GM18517 (cell line): Measurements from ENCODE around the gene BTLA.
A peak's percentile ranks its signal among the peaks of the same experiment; 100 is the strongest.
"Not testable (repeated sequence)": the region's sequence is repeated elsewhere in the genome, so short reads cannot be mapped to it uniquely, and the experiment has no call there.

ENCODE experiments used
- ATAC-seq: cut with Tn5 transposase; IDR thresholded peaks from one replicate; pipeline ENCODE4 v1.9.1; 2021; ENCODE audit warnings: mild to moderate bottlenecking, moderate library complexity; ENCODE audit not compliant: unreplicated experiment

Gene BTLA

GRCh38 chr3:112498914-112499711 is at the start of gene BTLA:
TSS of gene BTLA (minus strand) at chr3:112499472. CDS start at chr3:112499358, 114 bp downstream.
- peak; percentile 74 for ATAC-seq

- no peak for ATAC-seq
These were observed 47.0 kb upstream of the BTLA start for GRCh38 chr3:112546216-112546759.

GRCh38 chr3:112539825-112540650 is 40.8 kb upstream of the BTLA start:
- ATAC-seq: peak; percentile 93

- ATAC-seq: no peak
These were observed 32.1 kb upstream of the BTLA start for GRCh38 chr3:112531358-112531781.

- no peak for ATAC-seq
These were observed 31.3 kb upstream of the BTLA start for GRCh38 chr3:112530573-112530972.

GRCh38 chr3:112524127-112524526 is 24.9 kb upstream of the BTLA start:
- ATAC-seq: not testable (repeated sequence)

- peak; percentile 61 for ATAC-seq
These were observed 20.2 kb upstream of the BTLA start for GRCh38 chr3:112519424-112520001.

- not testable (repeated sequence) for ATAC-seq
These were observed 19.7 kb upstream of the BTLA start for GRCh38 chr3:112518970-112519369.

- peak; percentile 99 for ATAC-seq
These were observed 15.4 kb upstream of the BTLA start for GRCh38 chr3:112514527-112515128.

GRCh38 chr3:112512320-112512719 is 13.0 kb upstream of the BTLA start:
- no peak for ATAC-seq

GRCh38 chr3:112508860-112509259 is 9.6 kb upstream of the BTLA start:
- no peak for ATAC-seq

- no peak for ATAC-seq
These were observed 9.0 kb upstream of the BTLA start for GRCh38 chr3:112508261-112508660.

GRCh38 chr3:112505907-112506306 is 6.6 kb upstream of the BTLA start:
- no peak for ATAC-seq

- ATAC-seq: no peak
These were observed 4.9 kb upstream of the BTLA start for GRCh38 chr3:112504123-112504522.

- no peak for ATAC-seq
These were observed 4.2 kb upstream of the BTLA start for GRCh38 chr3:112503304-112503972.

GRCh38 chr3:112500621-112501020 is 1.3 kb upstream of the BTLA start:
- no peak for ATAC-seq

- ATAC-seq: no peak
These were observed 1.2 kb downstream of the BTLA start for GRCh38 chr3:112497897-112498548.

GRCh38 chr3:112496366-112497067 is 2.8 kb downstream of the BTLA start:
- ATAC-seq: no peak

GRCh38 chr3:112494448-112494767 is 4.9 kb downstream of the BTLA start:
- ATAC-seq: not testable (repeated sequence)
